GM03348 (cell line): ENCODE data around the gene PON3.

Experiments
- DNase-seq: peaks from one replicate; pipeline ENCODE4 v3.0.0; 2012; ENCODE audit warnings: low spot score

Gene PON3

DNA sequence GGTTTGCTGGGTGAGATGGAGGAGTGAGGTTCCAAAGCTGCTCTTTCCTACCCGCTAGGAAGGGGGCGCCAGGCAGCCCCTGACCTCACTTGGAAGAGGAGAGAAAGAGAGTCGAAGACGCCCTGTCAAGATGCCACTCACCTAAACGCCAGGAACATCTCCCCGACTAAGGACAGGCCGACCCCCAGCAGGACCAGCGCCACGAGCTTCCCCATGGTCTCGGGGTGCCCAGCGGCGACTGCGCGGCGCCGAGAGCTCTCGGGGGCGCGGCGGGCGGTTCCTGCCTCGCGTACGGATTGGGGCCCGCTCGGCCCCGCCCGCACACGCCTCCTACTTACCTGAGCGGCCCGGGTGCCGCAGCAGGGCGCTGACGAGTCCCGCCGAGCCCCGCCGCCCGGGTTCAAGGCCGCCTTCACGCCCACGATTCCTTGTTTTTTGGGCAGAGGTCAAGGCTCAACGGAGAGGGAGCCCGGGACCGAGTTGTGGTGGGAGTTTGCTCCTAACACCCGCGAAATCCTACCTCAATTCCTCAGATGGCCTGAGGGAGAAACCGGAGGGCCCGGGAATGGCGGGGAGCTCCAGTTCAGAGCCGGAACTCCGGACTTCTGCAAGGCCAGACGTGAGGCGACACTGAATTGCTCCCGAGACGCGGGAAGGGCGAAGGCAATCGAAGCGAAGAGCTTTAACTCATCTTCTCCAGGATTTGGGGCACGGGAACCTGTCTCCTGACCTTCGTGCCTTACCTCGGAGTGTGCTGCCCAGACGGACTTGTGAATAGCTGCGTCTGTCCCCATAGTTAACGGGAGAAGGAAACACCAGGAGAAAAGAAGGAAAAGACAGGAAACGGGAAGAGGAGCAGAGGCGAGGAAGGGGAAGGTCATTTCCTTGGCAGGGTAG, at the start of gene PON3:
PON3 (minus strand) TSS at position 240 of the 897 bp plus-strand sequence; CDS start at position 215, 25 bp downstream.
- DNase-seq: no peak

DNA sequence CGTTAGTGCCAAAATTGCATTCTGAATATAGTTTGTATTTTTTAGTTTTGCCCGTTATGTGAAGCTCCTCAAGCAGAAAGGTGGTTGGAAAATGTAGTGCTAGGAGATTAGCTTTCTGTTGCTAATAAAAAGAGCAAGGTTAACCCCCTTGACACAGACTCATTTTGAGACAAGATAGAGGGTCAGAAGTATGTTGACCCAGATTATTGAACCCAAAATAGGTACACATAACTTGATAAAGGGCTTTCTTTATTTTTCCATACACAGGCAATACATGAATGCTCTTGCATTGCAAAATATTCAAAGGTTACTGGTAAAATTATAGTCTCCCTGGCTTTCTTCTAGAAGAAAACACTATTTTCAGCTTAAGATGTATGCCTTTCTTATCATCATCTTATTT, 48.6 kb upstream of the PON3 start:
- no peak for DNase-seq

DNA sequence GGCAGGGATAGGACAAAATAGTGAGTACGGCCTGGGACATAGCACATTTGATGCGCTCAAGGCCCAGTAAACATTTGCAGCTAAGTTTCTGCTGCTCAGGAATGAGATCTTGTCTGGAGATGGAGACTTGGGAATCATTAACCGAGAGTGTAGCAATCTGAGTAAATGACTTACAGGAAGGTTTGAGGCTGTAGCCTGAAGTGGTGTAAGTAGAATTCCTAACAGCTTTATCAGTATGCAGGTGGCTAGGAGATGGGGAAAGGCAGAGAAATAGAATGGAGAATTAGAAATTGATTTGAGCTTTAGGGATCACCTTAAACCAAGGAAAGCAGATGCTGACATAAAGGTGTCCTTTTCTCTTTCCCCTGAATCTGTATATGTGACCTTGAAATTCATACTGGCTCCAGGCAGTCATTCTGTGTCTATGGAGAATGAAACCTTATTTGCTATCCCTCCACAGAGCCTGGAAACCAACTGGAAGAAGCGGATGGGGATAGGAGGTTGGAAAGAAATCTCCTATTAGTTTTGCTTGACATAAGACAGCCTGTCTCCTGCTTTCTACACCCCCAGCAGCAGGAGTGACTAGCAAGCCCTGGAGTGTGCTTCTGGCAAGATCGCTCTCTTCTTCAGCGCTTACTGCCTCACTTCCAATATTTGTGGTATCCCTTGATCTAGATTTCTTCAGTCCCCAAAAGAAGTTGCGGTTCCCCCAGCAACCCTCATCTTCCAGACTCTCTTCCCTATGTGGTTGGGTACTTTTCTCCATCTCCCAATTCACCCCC, 45.1 kb upstream of the PON3 start:
- DNase-seq: no peak

DNA sequence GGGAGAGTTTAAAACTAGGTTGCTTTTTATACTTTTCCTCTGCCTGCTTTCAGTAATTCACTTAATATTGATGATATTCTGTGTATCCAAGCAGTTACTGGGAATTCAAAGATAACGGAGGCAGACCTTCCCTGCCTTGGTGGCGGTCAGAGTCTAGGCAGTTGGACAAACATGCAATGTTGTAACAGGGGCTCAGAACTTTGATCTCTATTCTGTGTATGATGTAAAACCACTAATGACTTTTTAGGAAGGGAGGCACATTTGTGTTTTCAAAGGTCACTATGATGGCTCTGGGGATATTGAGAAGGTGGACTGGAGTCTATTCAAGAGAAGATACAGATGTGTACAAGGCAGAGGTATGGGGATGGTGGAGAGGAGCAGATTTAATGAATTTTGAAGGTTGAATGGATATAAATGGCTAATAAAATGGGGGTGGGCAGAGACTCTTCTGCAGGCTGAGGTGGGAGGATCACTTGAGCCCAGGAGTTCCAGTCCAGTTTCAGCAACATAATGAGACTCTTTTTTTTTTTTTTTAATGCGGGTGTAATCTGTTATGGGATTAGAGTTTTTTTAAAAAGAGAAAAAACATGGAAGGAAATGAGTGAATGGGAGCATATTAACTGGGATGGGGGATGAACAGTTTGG, 44.3 kb upstream of the PON3 start:
- no peak for DNase-seq

DNA sequence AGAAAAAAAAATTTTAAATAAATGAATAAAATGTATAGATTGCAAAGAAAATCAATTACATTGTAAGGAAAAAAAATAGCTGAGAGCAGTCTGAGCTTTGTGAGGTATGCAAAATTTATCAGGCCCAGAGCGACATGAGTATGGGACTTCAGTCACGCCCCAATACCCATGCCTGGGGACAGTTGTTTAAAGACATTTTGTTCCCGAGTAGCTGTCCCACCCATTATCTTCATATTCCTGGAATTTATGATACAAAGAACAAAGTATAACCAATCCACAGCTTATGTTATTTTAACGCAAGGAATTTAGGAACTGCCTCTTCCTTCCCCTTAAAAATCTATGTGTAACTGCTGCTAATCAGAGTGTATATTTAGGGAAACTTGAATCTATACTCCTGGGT, 40.2 kb upstream of the PON3 start:
- no peak for DNase-seq

DNA sequence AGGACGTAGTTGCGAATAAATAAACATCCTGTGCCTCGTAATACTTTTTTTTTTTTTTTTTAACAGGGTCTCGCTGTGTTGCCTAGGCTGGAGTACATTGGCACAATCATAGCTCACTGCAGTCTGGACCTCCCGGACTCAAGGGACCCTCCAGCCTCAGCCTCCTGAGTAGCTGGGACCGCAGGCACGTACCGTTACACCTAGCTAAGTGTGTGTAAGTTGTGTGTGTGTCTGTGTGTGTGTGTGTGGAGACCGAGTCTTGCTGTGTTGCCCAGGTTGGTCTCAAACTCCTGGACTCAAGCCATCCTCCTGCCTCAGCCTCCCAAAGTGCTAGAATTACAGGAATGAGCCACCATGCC, 39.2 kb upstream of the PON3 start:
- no peak for DNase-seq

DNA sequence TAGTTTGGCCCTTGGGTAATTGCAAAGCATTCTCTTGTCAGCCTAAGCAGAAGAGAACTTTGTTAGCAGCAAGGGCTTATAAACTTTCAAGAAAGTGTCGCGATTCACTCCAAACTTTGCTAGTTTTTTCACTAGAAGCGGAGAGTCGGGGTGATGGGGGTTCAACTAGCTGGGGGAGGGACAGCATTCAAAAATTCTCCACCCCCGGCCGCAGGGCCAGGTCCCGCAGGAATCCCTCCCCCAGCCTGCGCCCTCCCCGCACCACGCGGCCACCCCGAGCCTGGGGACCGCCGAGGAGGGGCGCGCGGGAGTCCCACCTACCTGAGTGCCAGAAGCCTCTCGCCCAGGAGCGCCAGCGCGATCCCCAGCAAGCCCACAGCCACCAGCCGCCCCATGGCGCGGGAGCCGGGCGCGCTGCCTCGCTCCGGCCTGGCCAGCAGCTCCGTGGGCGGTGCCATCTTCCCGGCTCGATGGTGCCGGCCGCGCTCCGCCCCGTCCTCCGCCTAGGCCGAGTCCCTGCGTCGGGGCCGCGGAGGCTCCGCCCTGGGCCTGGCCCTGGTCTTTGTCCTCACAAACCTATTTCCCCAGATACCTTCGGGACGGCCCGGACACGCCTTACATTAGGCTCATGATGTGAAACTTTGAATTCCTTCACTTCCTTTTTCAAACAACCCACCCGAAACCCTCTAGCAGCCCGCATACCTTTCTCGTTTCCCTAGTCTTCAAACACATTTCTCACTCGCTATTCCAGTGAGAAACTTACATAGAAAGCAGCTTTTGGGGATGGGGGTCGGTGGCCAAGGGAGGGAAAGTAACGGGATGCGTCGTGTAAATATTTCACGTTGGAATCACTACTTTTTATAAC, 38.6 kb upstream of the PON3 start, which contains the start of gene PON2:
PON2 (minus strand) TSS at position 472 of the 865 bp plus-strand sequence; CDS start at position 395, 77 bp downstream.
- peak; percentile 96 for DNase-seq

DNA sequence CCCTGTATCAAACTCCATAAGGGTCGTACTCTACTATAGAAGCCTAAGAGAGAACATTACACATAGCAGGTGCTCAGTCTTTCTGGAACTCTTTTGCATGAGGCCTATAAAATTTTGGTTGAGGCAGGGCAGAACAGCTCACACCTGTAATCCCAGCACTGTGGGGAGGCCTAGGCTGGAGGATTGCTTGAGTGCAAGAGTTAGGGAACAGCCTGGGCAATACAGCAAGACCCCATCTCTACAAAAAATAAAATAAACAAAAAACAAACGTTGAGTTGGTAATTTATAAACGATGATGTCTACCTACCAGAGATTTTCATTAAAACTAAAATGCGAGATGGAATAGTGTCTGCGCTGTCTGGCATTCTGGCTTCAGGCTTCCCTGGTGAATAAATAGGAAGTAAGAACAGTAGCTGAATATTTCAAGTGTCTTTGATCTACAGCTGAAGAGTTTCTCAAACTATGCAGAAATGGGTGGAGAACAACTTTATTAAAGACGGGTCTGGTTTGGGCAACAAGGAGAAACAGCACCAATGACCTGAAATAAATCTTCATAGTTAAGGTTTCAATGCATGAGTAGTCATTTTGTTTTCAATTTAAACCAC, 37.9 kb upstream of the PON3 start:
- DNase-seq: no peak

DNA sequence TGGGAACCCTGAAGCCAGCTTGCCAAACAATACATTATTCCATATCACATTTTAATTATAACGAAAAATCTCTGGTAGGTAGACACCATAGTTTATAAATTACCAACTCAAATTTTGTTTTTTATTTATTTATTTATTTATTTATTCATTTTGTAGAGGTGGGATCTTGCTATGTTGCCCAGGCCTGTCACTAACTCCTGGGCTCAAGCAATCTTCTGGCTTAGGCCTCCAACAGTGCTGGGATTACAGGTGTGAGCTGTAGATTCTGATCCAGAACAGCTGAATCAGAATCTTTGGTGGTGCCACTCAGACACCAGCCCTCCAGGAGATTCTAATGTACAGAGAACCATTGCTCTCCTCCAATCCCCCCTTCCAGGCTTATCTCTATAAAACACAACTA, 37.0 kb upstream of the PON3 start:
- no peak for DNase-seq

DNA sequence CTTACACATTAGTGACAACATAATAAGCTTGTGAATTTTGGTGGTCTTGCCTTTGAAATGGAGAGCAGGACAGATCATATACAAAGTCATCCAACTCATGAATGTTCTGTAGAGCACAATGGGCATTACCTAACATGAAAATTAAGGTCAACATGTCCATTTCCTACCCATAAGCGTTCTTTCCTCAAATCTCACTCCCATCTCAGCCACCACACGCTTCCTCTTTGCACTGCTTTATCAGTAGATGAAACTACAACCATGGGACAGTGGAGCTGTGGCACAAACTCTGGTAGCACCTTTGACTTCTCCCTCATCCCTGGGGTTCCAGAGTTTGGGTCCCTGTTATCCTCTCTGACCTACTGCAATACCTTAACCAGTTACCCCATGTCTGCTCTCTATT, 36.4 kb upstream of the PON3 start:
- DNase-seq: no peak

DNA sequence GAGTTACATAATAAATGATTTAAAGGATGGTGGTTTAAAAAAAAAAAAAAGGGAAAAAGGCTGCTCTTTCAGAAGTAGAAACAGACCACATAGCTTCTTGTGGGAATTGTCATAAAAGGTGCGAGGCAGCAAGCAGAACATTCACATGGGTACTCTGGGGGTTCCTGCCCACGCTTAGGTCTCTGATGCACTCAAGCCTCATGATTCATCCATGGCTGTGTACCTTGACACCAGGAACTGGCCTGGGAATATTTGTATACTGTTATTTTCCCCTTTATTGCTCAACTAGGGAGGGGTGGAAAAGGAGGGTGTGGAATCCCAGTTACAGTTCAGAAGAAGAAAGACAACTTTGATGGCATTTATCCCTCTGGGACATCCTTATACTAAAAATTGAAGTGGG, 34.7 kb upstream of the PON3 start:
- no peak for DNase-seq

DNA sequence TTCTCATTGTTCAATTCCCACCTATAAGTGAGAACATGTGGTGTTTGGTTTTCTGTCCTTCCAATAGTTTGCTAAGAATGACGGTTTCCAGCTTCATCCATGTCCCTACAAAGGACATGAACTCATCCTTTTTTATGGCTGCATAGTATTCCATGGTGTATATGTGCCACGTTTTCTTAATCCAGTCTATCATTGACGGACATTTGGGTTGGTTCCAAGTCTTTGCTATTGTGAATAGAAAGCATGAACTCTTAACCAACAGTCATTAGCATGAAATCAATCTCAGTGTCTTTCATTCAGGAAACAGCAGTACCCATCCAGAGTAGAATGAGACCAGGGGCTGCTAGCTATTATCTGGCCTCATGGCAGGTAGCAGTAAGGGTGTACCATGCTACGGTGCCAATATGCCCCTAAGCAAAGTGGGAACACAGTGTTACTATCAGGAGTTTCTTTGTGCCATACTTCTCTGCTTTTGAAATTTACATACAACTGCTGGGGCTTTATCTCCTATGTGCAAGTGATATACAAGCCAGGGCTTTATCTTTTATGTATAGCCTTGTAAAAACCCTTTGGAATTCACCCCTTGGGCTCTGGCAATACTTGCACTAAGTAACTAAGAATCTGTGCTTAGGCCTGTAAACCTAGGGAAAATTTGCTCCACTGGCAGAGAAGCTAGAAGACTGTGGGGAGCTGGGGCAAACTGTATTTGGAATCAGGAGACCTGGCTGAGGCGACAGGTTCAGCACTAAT, 33.2 kb upstream of the PON3 start:
- no peak for DNase-seq

DNA sequence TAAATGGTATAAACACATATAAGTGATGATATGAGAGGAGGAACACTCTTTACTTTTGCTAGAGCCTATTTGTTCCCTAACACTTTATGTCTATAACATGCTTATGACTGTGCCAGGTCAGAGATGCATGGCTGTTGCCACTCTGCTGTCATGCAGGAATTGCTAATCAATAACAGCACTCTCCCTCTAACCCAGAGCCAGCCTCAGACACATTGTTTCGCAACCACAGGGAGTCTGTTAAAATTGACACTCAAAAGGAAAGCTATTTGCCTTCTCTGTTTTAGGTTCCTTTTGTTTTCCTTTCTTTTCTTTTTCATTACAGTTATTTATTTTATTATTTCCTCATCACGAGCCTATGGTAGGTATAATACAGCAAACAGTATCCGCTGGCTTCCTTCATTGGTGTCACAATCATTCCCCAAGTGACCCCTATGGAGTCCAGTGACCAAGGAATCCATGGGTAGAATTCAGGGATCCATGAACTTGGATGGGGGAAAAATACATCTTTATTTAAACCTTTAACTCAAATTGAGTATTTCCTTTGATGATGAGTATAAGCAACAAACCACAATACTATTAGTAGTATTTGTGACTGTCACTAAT, 31.8 kb upstream of the PON3 start:
- no peak for DNase-seq

DNA sequence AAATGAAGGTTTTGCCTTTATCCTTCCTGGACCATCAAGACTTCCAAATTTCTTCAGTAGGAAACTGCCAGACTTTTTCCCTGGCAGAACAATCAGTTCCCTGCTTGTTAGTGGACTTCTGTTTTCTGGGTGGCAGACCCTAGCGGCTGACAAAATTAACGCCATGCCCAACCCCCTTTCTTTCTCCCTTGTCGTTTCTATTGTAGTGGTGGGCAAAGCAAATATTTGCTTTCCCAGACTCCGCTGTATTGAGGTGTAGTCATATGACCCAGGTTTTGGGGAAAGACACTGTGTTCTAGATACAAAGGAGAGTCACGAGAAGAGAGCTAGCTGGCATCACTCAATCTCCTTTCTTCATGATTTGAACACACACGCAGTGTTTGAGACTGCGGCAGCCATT, 31.0 kb upstream of the PON3 start:
- no peak for DNase-seq

DNA sequence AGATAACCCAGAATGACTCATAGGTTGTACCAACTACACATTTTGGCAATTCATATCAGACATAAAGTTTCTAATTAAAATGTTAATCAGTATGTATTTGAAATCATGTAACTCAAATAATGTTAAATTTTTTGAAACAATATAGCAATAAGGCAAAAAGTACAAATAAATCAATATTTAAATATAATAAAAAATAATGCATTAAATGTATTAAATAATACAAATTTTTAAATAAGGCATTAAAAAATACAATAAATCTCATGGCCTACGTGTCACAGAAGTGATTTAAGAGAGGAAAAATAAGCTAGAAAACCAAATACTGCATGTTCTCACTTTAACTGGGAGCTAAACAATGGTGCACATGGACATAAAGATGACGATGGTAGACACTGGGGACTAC, 29.5 kb upstream of the PON3 start:
- DNase-seq: no peak

DNA sequence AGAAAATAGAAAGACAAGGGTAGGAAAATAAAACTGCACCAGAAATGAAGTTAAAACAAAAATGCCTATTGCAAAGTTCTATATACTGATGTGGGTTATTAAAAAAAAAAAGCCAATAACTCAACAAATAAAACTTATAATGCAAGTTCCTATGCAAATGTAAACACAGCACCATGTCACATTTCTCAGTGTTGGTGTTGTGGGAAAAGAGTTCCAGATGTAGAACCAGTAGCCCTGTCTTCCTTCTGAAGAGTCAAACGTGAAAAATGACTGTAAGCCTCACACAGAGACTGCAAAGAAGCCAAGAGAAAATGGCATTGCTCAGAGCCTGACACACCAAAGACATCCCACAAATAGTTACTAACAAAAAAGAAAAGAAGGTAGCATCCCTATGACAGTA, 28.5 kb upstream of the PON3 start:
- DNase-seq: no peak

DNA sequence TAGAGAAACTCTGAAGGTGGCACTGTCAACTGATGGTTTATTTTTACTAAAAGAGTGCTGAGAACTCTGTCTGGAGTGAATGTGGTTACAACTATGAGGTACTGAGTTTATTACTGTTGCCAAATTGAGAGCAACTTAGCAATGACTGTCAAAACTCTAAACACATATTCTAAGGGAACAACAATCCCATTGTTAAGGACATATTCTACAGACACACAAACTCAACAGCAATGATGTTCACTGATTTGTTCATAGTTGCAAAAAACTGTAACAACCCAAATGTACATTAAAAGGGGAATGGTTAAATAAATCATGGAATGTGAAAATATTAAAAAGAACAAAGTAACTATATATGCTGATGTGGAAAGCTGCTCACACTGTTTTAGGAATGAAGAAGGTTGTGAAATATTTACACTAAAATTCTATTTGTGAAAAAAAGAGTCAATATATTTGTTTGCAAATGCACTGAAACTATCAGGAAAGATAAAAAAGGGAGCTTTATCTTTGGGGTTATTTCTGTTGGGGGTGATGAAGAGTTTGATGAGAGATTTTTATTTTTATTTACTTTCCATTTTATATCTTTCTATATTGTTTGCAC, 25.8 kb upstream of the PON3 start:
- DNase-seq: no peak

DNA sequence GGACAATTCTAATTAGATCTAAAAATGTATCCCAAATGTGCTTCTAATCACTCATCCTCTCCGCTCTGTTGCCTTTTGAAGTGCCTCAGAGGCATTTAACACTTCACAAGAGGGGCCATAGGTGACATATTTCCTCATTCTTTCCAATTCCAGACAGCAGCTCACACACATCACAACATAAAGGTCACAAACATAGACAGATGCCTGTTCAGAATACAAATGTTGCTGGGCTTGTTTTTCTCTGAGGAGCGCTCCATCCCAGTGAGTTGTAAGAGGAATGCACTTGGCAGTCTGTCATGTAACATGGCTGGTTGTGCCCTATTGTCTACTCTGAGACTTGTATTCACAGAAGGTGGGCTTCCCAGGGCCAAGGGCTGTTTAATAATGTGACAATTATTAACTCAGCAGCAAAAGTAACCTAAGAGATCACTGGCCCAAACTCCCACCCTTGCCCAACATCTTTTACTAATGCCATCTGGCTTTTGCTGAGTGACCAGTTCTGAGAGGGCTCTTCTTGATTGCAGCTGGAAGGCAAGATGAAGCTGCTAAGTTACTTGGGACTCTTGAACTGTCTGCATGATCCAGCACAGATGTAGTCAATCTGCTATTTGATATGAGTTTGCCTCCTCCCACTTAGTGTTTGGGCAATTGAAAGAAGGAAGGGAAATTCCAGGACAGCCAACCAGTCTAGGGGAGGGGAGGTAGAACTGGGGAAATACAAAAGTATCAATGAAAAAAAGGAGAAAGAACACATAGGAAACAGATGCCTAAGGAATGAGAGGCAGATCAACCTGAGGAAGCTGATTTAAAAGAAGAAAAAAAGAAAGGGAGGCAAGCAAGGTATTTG, 25.0 kb upstream of the PON3 start:
- DNase-seq: no peak

DNA sequence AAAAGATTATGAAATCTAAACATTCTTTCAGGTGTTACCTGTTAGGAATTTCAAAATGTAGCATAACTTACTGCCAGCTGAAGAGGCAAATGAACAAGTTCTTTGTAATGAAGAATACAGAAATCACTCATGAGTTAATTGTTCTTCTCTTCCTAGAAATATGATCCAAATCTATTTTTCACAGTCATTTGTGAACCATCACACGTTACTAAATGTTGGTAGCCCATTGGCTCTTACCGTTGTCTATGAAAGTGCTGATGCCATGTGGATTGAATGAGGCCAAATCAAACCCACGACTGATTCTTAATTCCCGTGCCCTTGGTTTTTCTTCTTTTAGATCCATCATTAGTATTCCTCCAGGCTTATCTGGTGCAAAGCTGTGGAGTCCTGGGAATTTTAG, 15.9 kb upstream of the PON3 start:
- no peak for DNase-seq
